ENCODE data around the gene PDXK. TPM values are rescaled to one million over a fixed set of nuclear protein-coding genes. Genes with fewer than 3 reads are reported as not detected.

The PDXK gene
- total RNA-seq, 1 experiment from 2014 or later = 114 TPM

GRCh38 chr21:43735236-43736091, 16.5 kb downstream of the PDXK start:
- H3K4me1 ChIP-seq (ENCODE audit: insufficient read depth, low read length, poor library complexity, severe bottlenecking) = peaks cover 42% of the 10 kb centered on the region

GRCh38 chr21:43736224-43736883, 17.4 kb downstream of the PDXK start:
- TF ChIP-seq, protein P1, sequence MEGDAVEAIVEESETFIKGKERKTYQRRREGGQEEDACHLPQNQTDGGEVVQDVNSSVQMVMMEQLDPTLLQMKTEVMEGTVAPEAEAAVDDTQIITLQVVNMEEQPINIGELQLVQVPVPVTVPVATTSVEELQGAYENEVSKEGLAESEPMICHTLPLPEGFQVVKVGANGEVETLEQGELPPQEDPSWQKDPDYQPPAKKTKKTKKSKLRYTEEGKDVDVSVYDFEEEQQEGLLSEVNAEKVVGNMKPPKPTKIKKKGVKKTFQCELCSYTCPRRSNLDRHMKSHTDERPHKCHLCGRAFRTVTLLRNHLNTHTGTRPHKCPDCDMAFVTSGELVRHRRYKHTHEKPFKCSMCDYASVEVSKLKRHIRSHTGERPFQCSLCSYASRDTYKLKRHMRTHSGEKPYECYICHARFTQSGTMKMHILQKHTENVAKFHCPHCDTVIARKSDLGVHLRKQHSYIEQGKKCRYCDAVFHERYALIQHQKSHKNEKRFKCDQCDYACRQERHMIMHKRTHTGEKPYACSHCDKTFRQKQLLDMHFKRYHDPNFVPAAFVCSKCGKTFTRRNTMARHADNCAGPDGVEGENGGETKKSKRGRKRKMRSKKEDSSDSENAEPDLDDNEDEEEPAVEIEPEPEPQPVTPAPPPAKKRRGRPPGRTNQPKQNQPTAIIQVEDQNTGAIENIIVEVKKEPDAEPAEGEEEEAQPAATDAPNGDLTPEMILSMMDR (conservative IDR thresholded peaks at IDR 0.05; ENCODE audit: low read depth, low read length) = no peak
- TF ChIP-seq EZH2 (IDR thresholded peaks at IDR 0.05; ENCODE audit: borderline replicate concordance, low read depth, low read length, poor library complexity, severe bottlenecking) = no peak
- Histone ChIP-seq H3K4me3 (ENCODE audit: low read depth, low read length, poor library complexity, severe bottlenecking) (no peak overlapping the region), H3K27ac (ENCODE audit: low read depth, low read length, poor library complexity, severe bottlenecking) (no peak overlapping the region), H3K9me3 (ENCODE audit: low read depth, low read length, poor library complexity, severe bottlenecking) (no peaks in the 10 kb centered on the region), H3K36me3 (ENCODE audit: insufficient read depth, low read length, poor library complexity, severe bottlenecking) (peaks cover 2% of the 10 kb centered on the region), H3K4me1 (ENCODE audit: insufficient read depth, low read length, poor library complexity, severe bottlenecking) (peaks cover 38% of the 10 kb centered on the region), H3K27me3 (replicated peaks; ENCODE audit: insufficient read depth, low read depth, low read length, poor library complexity) (no peaks in the 10 kb centered on the region)
- ChIA-PET POLR2A (ENCODE audit: low non-redundant PET) (no interaction called here), CTCF (no interaction called here)
- DNase-seq (ENCODE audit: low spot score) = no peak
- BruUV-seq (replicated peaks) = no TSS peak
- intact Hi-C loops (cut with micrococcal nuclease; ENCODE audit: unreplicated experiment) = no loop called here

More at GRCh38 chr21:43735236-43736091, 16.5 kb downstream of the PDXK start:
- no peaks in the 10 kb centered on the region for H3K9me3 ChIP-seq (ENCODE audit: low read depth, low read length, poor library complexity, severe bottlenecking)
- no TSS peak for BruUV-seq (replicated peaks)
- H3K27me3 ChIP-seq (replicated peaks; ENCODE audit: insufficient read depth, low read depth, low read length, poor library complexity) = no peaks in the 10 kb centered on the region
- ChIA-PET CTCF (no interaction called here), POLR2A (ENCODE audit: low non-redundant PET) (no interaction called here)
- DNase-seq (ENCODE audit: low spot score) = no peak
- peaks cover 2% of the 10 kb centered on the region for H3K36me3 ChIP-seq (ENCODE audit: insufficient read depth, low read length, poor library complexity, severe bottlenecking)
- no peak overlapping the region for H3K4me3 ChIP-seq (ENCODE audit: low read depth, low read length, poor library complexity, severe bottlenecking)
- intact Hi-C loops (cut with micrococcal nuclease; ENCODE audit: unreplicated experiment) = no loop called here
- H3K27ac ChIP-seq (ENCODE audit: low read depth, low read length, poor library complexity, severe bottlenecking) = no peak overlapping the region
- TF ChIP-seq EZH2 (IDR thresholded peaks at IDR 0.05; ENCODE audit: borderline replicate concordance, low read depth, low read length, poor library complexity, severe bottlenecking) = no peak
- TF ChIP-seq, protein P1 (conservative IDR thresholded peaks at IDR 0.05; ENCODE audit: low read depth, low read length) = no peak

DNA sequence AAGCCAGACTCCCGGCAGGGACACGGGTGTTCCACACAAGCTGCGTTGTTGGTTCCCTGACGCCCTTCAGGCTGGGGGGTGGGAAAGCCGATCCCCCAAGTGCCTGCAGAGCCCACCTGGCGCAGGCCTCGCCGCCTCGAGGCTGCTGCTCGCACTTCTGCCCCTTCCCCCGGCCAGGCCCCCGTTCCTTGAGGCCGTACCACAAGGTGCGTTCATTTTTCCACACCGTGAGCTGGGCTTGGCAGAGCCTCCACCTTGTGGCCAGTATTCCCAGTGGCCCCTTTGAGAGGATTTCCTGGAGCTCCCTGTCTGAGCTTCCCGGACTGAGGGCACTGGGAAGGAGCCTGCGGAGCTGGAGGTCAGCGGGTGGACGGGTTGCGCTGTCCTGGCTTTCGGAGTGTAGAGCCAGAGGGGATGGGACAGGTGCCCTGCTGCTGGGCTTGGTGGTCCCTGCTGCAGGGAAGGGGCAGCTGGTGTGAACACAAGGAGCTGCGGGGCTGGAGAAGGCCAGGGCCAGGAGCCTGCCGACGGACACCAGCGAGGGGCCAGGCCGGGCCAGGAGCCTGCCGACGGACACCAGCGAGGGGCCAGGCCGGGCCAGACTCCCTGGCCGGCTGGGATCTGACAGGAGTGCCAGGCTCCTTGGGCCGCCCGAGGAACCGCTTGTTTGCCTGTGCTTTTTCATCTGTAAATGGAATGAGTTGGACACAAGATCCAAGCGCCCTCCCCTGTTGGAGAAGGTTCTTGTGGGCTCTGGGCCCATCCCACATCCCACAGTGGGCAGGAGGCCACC, 18.4 kb downstream of the PDXK start:
- Histone ChIP-seq H3K4me3 (ENCODE audit: low read depth, low read length, poor library complexity, severe bottlenecking) (no peak overlapping the region), H3K4me1 (ENCODE audit: insufficient read depth, low read length, poor library complexity, severe bottlenecking) (peaks cover 28% of the 10 kb centered on the region), H3K36me3 (ENCODE audit: insufficient read depth, low read length, poor library complexity, severe bottlenecking) (peaks cover 2% of the 10 kb centered on the region), H3K9me3 (ENCODE audit: low read depth, low read length, poor library complexity, severe bottlenecking) (no peaks in the 10 kb centered on the region), H3K27ac (ENCODE audit: low read depth, low read length, poor library complexity, severe bottlenecking) (no peak overlapping the region), H3K27me3 (replicated peaks; ENCODE audit: insufficient read depth, low read depth, low read length, poor library complexity) (no peaks in the 10 kb centered on the region)
- no TSS peak for BruUV-seq (replicated peaks)
- intact Hi-C loops (cut with micrococcal nuclease; ENCODE audit: unreplicated experiment) = no loop called here
- POLR2A ChIA-PET (ENCODE audit: low non-redundant PET) = no interaction called here
- no peak for DNase-seq (ENCODE audit: low spot score)
- CTCF ChIA-PET = no interaction called here
- TF ChIP-seq EZH2 (IDR thresholded peaks at IDR 0.05; ENCODE audit: borderline replicate concordance, low read depth, low read length, poor library complexity, severe bottlenecking) = no peak
- TF ChIP-seq, protein P1 (conservative IDR thresholded peaks at IDR 0.05; ENCODE audit: low read depth, low read length) = no peak

All from A673 (cell line).